Transverse colon (tissue), 4 donors: Measurements from ENCODE around the gene RBM4B.

Experiments
- POLR2A ChIP-seq: fragments of 450-650 bp; IDR thresholded peaks from one replicate; pipeline ENCODE4 v1.6.1; 2016; ENCODE audit warnings: antibody characterized with exemption, mild to moderate bottlenecking, moderate library complexity
- POLR2AphosphoS5 ChIP-seq, 3 donors: sonication (generic); formaldehyde crosslinking; IDR thresholded peaks; one replicate each; pipeline ENCODE4 v1.6.1; 2016; ENCODE audit warnings: antibody characterized with exemption in 3 of 3
- TF ChIP-seq, protein P1 (sequence below), 5 experiments: fragments of 200-600 bp in 3 of 5; fragments of 450-650 bp in 2 of 5; sonication (generic) in 3 of 5; IDR thresholded peaks; 1 replicate in 2 of 5; 2 replicates in 3 of 5; pipeline ENCODE4 v1.5.1; 2016 to 2017; ENCODE audit warnings: antibody characterized with exemption in 5 of 5, inconsistent platforms in 3 of 5, mild to moderate bottlenecking in 2 of 5, moderate library complexity in 1 of 5

DNA sequence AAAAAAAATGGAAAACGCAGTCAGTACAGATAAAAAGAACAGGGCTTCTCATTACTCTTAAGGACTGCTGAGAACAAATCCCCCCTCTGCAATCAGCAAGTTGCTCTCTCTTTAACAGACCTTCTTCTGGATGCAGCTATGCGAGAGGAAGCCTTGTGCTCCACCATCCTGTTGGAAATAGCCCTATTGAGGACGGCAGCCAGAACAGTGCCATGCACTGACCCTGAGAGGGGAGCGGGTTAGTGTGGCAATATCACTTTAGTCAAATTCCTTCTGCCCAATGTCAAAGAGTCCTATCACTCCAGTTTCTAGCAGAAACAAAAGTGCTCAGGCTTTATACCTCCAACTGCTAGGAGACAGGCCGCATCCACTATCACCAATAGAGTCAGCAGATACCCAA, 6.9 kb downstream of the RBM4B start:
- TF ChIP-seq, protein P1, sequence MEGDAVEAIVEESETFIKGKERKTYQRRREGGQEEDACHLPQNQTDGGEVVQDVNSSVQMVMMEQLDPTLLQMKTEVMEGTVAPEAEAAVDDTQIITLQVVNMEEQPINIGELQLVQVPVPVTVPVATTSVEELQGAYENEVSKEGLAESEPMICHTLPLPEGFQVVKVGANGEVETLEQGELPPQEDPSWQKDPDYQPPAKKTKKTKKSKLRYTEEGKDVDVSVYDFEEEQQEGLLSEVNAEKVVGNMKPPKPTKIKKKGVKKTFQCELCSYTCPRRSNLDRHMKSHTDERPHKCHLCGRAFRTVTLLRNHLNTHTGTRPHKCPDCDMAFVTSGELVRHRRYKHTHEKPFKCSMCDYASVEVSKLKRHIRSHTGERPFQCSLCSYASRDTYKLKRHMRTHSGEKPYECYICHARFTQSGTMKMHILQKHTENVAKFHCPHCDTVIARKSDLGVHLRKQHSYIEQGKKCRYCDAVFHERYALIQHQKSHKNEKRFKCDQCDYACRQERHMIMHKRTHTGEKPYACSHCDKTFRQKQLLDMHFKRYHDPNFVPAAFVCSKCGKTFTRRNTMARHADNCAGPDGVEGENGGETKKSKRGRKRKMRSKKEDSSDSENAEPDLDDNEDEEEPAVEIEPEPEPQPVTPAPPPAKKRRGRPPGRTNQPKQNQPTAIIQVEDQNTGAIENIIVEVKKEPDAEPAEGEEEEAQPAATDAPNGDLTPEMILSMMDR (IDR thresholded peaks at IDR 0.05) = no peak
- TF ChIP-seq POLR2A = no peak
- no peak for TF ChIP-seq POLR2AphosphoS5 (IDR thresholded peaks at IDR 0.05)
